Kidney (tissue), 14 donors: ENCODE data around the gene SLC38A11. TPM values are rescaled to one million over a fixed set of nuclear protein-coding genes. Genes with fewer than 3 reads are reported as not detected.

ENCODE experiments used
- DNase-seq, 5 donors: peaks; one replicate each; pipeline ENCODE4 v3.0.0-alpha.2; 2013 to 2020
- FAIRE-seq: peaks from 2 replicates; lab custom pipeline; 2012; peaks lifted over from hg19 to GRCh38; lab: Jason Lieb, UNC
- H3K27ac ChIP-seq, 2 donors: one replicate each; pipeline ENCODE4 v1.7.0; 2013; ENCODE audit warnings: low read depth in 2 of 2, low read length in 2 of 2, inconsistent platforms in 1 of 2
- H3K27me3 ChIP-seq: one replicate; pipeline ENCODE4 v1.7.1; 2013; ENCODE audit warnings: low read length, inconsistent platforms; ENCODE audit not compliant: control insufficient read depth, insufficient read depth
- H3K36me3 ChIP-seq, 3 donors: one replicate each; pipeline versions ENCODE4 v1.7.0 to v1.7.1; 2013; ENCODE audit warnings: low read length in 3 of 3, control low read depth in 1 of 3, inconsistent platforms in 1 of 3; ENCODE audit not compliant: insufficient read depth in 3 of 3, control insufficient read depth in 2 of 3
- H3K4me1 ChIP-seq, 3 donors: one replicate each; pipeline versions ENCODE4 v1.7.0 to v1.7.1; 2013; ENCODE audit warnings: low read length in 3 of 3, inconsistent platforms in 1 of 3, low read depth in 1 of 3; ENCODE audit not compliant: control insufficient read depth in 2 of 3, insufficient read depth in 2 of 3
- H3K4me3 ChIP-seq, 3 donors: one replicate each; pipeline versions ENCODE4 v1.7.0 to v1.8.1; 2013; ENCODE audit warnings: low read length in 3 of 3, control low read depth in 1 of 3, inconsistent platforms in 1 of 3
- H3K9ac ChIP-seq, 3 donors: one replicate each; pipeline versions ENCODE4 v1.7.0 to v1.7.1; 2013; ENCODE audit warnings: low read length in 3 of 3, control low read depth in 1 of 3, inconsistent platforms in 1 of 3
- H3K9me3 ChIP-seq, 3 donors: one replicate each; pipeline versions ENCODE4 v1.7.0 to v1.7.1; 2013; ENCODE audit warnings: low read length in 3 of 3, control low read depth in 1 of 3, inconsistent platforms in 1 of 3; ENCODE audit not compliant: control insufficient read depth in 2 of 3, insufficient read depth in 1 of 3
- intact Hi-C: fragments of 100-400 bp; cut with DNase I; formaldehyde crosslinking; loops from one replicate; pipeline ENCODE4 v1.11.1; 2022
- polyA plus RNA-seq: library from polyadenylated mRNA; stranded (reverse); fragments of 350-450 nt; fragmentation: Illumina TruSeq; extraction: RNeasy Lipid Tissue Mini Kit (QIAGEN cat#74804); gene quantifications from one replicate; pipeline ENCODE4 v1.2.3, GENCODE V29; 2014; ENCODE audit warnings: low read depth, low replicate concordance; ENCODE audit not compliant: insufficient read depth
- total RNA-seq: library from RNA; stranded (reverse); fragmentation: NEBNext Ultra II Directional; extraction: Animal tissue kit (Norgen Biotek cat#: 25700); gene quantifications from one replicate; pipeline ENCODE4 v1.2.1, GENCODE V29; 2021
- TF ChIP-seq, protein P1 (sequence below): IDR thresholded peaks from 3 replicates; pipeline ENCODE4 v1.5.1; 2012; ENCODE audit warnings: mild to moderate bottlenecking, moderate library complexity, borderline replicate concordance; ENCODE audit not compliant: insufficient read depth; ENCODE audit errors: extremely low read depth
- donor health status: control.
- donor health status: control.
- donor health status: control.
- donor health status: control.
- donor health status: control.
- donor health status: DM: yes; HTN: yes; CAD: no.
- donor health status: Normal renal cell carcinoma (clear cell type).

Gene SLC38A11
- total and polyA plus RNA-seq, 2 donors from 2014 or later: 6.5 to 20.0 TPM

DNA sequence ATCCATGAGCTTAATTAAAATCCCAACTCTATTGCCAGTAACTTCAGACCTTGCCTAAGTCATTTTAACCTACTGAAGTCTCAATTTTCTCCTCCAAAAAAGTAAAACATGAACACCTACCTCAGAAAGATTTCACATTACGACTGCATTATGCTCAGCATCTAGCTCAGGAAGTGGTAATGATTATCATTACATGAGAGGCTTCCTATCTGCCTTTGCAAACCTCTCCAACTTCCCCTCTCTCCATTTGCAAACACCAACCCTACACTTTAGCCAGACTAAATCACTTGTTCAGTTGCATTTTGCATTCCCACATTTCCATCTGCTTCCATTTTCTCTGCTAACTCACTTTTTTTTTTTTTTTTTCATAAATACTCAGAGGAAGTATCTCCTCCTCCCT lies 6.8 kb downstream of the SLC38A11 start:
- intact Hi-C loops: no loop called here
- no peak for FAIRE-seq

DNA sequence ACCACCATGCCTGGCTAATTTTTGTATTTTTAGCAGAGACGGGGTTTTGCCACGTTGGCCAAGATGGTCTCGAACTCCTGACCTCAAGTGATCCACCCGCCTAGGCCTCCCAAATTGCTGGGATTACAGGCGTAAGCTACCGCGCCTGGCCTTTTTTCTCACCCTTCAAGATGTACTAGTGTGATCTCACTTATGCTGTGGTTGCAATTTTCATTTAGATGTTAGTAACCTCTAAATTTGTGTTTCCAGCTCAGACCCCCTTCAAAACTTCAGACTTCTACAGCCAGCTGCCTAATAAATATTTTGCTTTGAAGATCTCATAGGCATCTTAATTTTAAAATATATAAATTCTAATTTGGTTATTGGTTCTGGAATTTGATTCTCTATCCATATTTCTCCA lies 8.0 kb downstream of the SLC38A11 start:
- Histone ChIP-seq H3K4me3 (no peak overlapping the region), H3K9me3 (no peaks in the 10 kb centered on the region), H3K9ac (no peak overlapping the region), H3K27me3 (no peaks in the 10 kb centered on the region), H3K36me3 (no peaks in the 10 kb centered on the region), H3K27ac (no peak overlapping the region), H3K4me1 (no peaks in the 10 kb centered on the region)
- FAIRE-seq: no peak
- DNase-seq: no peak
- TF ChIP-seq, protein P1, sequence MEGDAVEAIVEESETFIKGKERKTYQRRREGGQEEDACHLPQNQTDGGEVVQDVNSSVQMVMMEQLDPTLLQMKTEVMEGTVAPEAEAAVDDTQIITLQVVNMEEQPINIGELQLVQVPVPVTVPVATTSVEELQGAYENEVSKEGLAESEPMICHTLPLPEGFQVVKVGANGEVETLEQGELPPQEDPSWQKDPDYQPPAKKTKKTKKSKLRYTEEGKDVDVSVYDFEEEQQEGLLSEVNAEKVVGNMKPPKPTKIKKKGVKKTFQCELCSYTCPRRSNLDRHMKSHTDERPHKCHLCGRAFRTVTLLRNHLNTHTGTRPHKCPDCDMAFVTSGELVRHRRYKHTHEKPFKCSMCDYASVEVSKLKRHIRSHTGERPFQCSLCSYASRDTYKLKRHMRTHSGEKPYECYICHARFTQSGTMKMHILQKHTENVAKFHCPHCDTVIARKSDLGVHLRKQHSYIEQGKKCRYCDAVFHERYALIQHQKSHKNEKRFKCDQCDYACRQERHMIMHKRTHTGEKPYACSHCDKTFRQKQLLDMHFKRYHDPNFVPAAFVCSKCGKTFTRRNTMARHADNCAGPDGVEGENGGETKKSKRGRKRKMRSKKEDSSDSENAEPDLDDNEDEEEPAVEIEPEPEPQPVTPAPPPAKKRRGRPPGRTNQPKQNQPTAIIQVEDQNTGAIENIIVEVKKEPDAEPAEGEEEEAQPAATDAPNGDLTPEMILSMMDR: no peak
- intact Hi-C loops: no loop called here

More for the DNA sequence above, 6.8 kb downstream of the SLC38A11 start:
- no peak overlapping the region for H3K9ac ChIP-seq
- H3K4me1 ChIP-seq: no peaks in the 10 kb centered on the region
- TF ChIP-seq, protein P1: no peak
- no peaks in the 10 kb centered on the region for H3K9me3 ChIP-seq
- no peak for DNase-seq
- H3K36me3 ChIP-seq: no peaks in the 10 kb centered on the region
- no peaks in the 10 kb centered on the region for H3K27me3 ChIP-seq
- no peak overlapping the region for H3K4me3 ChIP-seq
- no peak overlapping the region for H3K27ac ChIP-seq

DNA sequence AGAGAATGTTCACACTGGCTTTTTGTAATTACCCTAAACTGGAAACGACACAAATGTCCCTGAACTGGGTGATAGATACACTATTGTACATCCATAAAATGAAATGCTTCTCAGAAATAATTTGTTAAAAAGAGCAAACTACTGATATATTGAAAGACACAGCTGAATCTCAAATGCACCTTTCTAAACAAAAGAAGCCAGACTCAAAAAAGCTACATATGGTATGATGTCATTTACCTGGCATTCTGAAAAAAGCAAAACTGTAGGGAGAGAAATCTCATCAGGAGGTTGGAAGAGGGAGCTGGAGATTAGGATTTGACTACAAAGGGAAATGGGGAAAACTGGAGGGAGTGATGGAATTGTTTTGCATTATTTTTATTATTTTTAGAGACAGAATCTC lies 12.0 kb downstream of the SLC38A11 start:
- DNase-seq: no peak
- Histone ChIP-seq H3K9me3 (no peaks in the 10 kb centered on the region), H3K4me3 (no peak overlapping the region), H3K27ac (no peak overlapping the region), H3K4me1 (peaks cover 0 to 3% (median 0%) of the 10 kb centered on the region in 3 donors), H3K9ac (no peak overlapping the region), H3K27me3 (no peaks in the 10 kb centered on the region), H3K36me3 (no peaks in the 10 kb centered on the region)
- FAIRE-seq: no peak
- intact Hi-C loops: no loop called here
- TF ChIP-seq, protein P1: no peak

DNA sequence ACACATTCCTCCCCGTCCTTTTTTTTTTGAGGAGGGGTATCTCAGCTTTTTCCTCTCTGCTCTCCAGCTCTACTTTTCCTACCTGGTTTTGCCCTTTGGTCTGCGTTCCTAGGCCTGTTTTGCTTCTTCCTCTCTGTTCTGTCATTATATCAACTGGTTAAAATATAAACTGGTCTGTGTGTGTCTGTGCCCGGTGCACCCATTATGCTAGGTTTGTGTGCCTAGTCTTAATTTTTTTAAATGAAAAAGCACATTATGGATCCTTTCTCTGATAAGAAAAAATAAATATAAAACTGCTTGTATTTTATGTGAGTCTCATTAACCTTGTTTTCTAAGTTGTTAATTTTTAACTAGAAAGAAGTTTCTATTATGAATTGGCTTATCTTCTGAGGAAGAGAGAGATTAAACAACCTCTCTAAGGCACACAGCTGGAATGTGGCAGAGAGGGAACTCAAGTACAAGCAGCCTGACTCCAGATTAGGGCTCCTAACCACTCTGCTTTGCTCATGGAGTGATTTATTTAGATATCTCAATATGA lies 17.4 kb downstream of the SLC38A11 start:
- peak; percentile 29 for FAIRE-seq
- Histone ChIP-seq H3K27ac (peak overlapping the region; percentile 48 to 63), H3K4me1 (peaks cover 0 to 10% (median 2%) of the 10 kb centered on the region in 3 donors), H3K9ac (no peak overlapping the region), H3K4me3 (peak overlapping the region in 2 of 3 donors; percentile 28 to 30), H3K36me3 (no peaks in the 10 kb centered on the region), H3K9me3 (no peaks in the 10 kb centered on the region), H3K27me3 (no peaks in the 10 kb centered on the region)
- intact Hi-C loops: no loop called here
- TF ChIP-seq, protein P1: no peak
- DNase-seq: peak in 1 of 5 donors; percentile 26
